ENCODE measurements around the gene ARFGEF3. TPM values are rescaled to one million over a fixed set of nuclear protein-coding genes. Genes with fewer than 3 reads are reported as not detected.
"Not testable (repeated sequence)": the region's sequence is repeated elsewhere in the genome, so short reads cannot be mapped to it uniquely, and the experiment has no call there.

The ARFGEF3 gene
- total and polyA plus RNA-seq, 11 donors = 0.58 to 11.9 (median 2.5) TPM

GRCh38 chr6:138211601-138212000 lies 49.9 kb downstream of the ARFGEF3 start:
- 71 to 76% (median 75%) methylated on average over 5 of the region's 5 CpGs for WGBS, 4 donors
- TF ChIP-seq, protein P1, sequence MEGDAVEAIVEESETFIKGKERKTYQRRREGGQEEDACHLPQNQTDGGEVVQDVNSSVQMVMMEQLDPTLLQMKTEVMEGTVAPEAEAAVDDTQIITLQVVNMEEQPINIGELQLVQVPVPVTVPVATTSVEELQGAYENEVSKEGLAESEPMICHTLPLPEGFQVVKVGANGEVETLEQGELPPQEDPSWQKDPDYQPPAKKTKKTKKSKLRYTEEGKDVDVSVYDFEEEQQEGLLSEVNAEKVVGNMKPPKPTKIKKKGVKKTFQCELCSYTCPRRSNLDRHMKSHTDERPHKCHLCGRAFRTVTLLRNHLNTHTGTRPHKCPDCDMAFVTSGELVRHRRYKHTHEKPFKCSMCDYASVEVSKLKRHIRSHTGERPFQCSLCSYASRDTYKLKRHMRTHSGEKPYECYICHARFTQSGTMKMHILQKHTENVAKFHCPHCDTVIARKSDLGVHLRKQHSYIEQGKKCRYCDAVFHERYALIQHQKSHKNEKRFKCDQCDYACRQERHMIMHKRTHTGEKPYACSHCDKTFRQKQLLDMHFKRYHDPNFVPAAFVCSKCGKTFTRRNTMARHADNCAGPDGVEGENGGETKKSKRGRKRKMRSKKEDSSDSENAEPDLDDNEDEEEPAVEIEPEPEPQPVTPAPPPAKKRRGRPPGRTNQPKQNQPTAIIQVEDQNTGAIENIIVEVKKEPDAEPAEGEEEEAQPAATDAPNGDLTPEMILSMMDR (IDR thresholded peaks at IDR 0.05) = no peak
- TF ChIP-seq POLR2A (IDR thresholded peaks at IDR 0.05) = no peak
- no peak overlapping the region for H3K4me3 ChIP-seq
- DNase-seq = no peak
- H3K9me3 ChIP-seq = no peaks in the 10 kb centered on the region
- H3K27ac ChIP-seq = no peak overlapping the region
- no peaks in the 10 kb centered on the region for H3K27me3 ChIP-seq
- intact Hi-C loops (cut with DNase I) = no loop called here
- no peaks in the 10 kb centered on the region for H3K36me3 ChIP-seq
- peaks cover 0 to 5% (median 0%) of the 10 kb centered on the region in 12 donors for H3K4me1 ChIP-seq
- ATAC-seq = no peak

- WGBS, 4 donors = 95 to 100% (median 97%) methylated on average over 2 of the region's 2 CpGs
These were observed 50.8 kb downstream of the ARFGEF3 start for GRCh38 chr6:138212530-138212929.

DNA sequence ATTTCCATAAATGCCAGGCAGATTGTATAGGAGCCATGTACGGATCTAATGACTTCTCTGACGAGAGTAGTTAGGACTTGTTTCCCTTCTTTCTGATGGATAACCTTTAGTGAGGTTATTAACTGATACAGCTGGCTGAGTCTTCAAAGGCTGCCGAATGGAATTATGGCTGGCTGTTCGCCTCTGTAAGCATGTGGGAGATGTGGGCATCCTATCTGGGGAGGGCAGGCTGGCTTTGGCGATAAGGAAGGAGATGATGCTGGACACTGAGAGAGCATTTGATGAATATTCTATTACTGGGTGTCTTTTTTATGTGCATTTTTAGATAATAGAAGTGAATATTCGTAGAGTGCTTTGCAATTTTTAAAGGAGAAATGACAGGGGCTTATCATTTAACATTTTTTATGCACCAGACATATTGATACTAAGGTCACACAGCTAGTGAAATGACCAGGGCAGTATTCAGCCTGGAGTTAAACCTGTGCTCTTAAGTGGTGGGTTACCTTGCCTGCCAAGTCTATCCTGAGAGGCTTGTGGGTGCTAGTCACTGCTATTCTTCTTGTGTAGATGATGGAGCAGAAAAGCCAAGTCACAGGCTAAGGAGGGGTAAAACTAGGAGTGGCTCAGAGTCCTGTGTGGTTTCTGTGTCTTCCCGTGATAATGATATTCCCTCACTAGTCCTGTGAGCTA lies 53.5 kb downstream of the ARFGEF3 start:
- ATAC-seq (no peak), DNase-seq (no peak)
- TF ChIP-seq POLR2A (IDR thresholded peaks at IDR 0.05) = no peak
- TF ChIP-seq, protein P1 (IDR thresholded peaks at IDR 0.05) = no peak
- Histone ChIP-seq H3K36me3 (no peaks in the 10 kb centered on the region), H3K4me3 (no peak overlapping the region), H3K27me3 (no peaks in the 10 kb centered on the region), H3K9me3 (no peaks in the 10 kb centered on the region), H3K4me1 (no peaks in the 10 kb centered on the region), H3K27ac (no peak overlapping the region)
- intact Hi-C loops (cut with DNase I) = no loop called here
- 59 to 76% (median 65%) methylated on average over 7 of the region's 7 CpGs for WGBS, 4 donors

More at GRCh38 chr6:138212530-138212929, 50.8 kb downstream of the ARFGEF3 start:
- ATAC-seq; H3K27ac ChIP-seq; H3K27me3 ChIP-seq; H3K9me3 ChIP-seq; DNase-seq; H3K4me1 ChIP-seq; H3K36me3 ChIP-seq; intact Hi-C loops (cut with DNase I); H3K4me3 ChIP-seq: not testable (repeated sequence)

DNA sequence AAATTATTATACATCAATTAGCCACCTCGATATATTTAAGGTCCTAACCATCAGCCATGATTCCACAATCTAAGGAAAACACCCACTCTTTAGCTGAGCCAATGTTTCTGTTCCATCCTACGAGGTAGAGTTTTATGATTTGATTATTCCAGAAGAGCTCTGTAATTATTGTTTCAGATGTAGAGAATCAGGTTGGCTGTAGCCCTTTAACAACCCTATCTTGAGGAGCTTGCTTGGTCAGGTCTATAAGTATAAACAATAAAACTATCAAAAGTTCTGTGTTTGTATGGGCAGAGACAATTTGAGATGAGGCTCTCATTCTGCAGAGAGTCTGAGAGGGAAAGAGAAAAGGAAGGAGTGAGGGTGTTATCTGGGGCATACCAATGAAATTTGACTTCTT lies 56.7 kb downstream of the ARFGEF3 start, which contains the start of gene PBOV1:
Gene PBOV1, minus strand, starts transcription at position 43 of the 400 bp plus-strand sequence. CDS start 96 bp downstream, outside the sequence.
- TF ChIP-seq, protein P1 (IDR thresholded peaks at IDR 0.05) = no peak
- no peak for TF ChIP-seq POLR2A (IDR thresholded peaks at IDR 0.05)
- intact Hi-C loops (cut with DNase I) = no loop called here
- WGBS, 4 donors = 72 to 81% (median 80%) methylated on average over 2 of the region's 2 CpGs
- Histone ChIP-seq H3K36me3 (no peaks in the 10 kb centered on the region), H3K27ac (no peak within 1 kb of the TSS), H3K4me1 (no peaks in the 10 kb centered on the region), H3K4me3 (no peak within 1 kb of the TSS), H3K27me3 (no peaks in the 10 kb centered on the region), H3K9me3 (no peaks in the 10 kb centered on the region)
- ATAC-seq = no peak
- DNase-seq = no peak

DNA sequence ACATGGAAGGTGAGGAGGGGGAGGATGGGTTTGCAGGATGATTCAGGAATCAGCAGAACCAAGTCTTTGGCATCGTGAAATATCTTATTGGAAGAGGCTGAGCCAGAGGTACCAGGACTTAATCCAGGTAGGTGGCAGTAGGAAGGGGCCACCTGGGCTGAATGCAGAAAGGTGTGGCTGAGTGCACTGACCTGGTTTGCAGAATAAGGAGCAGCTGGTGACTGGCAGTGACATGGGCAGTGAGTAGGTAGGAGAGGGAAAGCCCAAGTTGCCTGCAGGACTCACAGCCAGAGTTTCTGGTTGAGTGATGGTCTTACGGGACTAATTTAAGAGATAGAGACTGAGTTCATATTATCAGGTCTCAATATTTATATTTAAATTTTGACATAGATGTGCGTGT lies 57.7 kb downstream of the ARFGEF3 start:
- ATAC-seq = no peak

More for the DNA sequence above, 57.7 kb downstream of the ARFGEF3 start:
- Histone ChIP-seq H3K9me3 (no peaks in the 10 kb centered on the region), H3K4me3 (no peak overlapping the region), H3K36me3 (no peaks in the 10 kb centered on the region), H3K27ac (no peak overlapping the region), H3K27me3 (no peaks in the 10 kb centered on the region), H3K4me1 (no peaks in the 10 kb centered on the region)
- intact Hi-C loops (cut with DNase I) = no loop called here
- TF ChIP-seq, protein P1 (IDR thresholded peaks at IDR 0.05) = no peak
- no peak for TF ChIP-seq POLR2A (IDR thresholded peaks at IDR 0.05)
- no peak for DNase-seq
- WGBS, 4 donors = 90 to 93% (median 93%) methylated on average over 3 of the region's 3 CpGs

All from heart left ventricle (tissue), 16 donors.